Measurements from ENCODE around the gene HDAC6.
A peak's percentile ranks its signal among the peaks of the same experiment; 100 is the strongest.

HDAC6 gene

GRCh38 chrX:48801280-48802088 is at the start of gene HDAC6:
TSS of gene HDAC6 (plus strand) at chrX:48802067. CDS start at chrX:48802693, 626 bp downstream.
- DNase-seq: peak; percentile 94

GRCh38 chrX:48752498-48752897 is 49.4 kb upstream of the HDAC6 start:
- no peak for DNase-seq

- DNase-seq: no peak
These were observed 48.1 kb upstream of the HDAC6 start for GRCh38 chrX:48753708-48754228.

GRCh38 chrX:48754238-48754637 is 47.6 kb upstream of the HDAC6 start:
- no peak for DNase-seq

GRCh38 chrX:48761674-48762471 is 40.0 kb upstream of the HDAC6 start, which contains the start of gene GLOD5:
TSS of gene GLOD5 (plus strand) at chrX:48761747. CDS start at chrX:48761791, 44 bp downstream.
- DNase-seq: peak; percentile 2

GRCh38 chrX:48769230-48769629 is 32.6 kb upstream of the HDAC6 start:
- no peak for DNase-seq

GRCh38 chrX:48770296-48770695 is 31.6 kb upstream of the HDAC6 start:
- no peak for DNase-seq

- DNase-seq: no peak
These were observed 29.3 kb upstream of the HDAC6 start for GRCh38 chrX:48772602-48773001.

GRCh38 chrX:48776818-48777439 is 24.9 kb upstream of the HDAC6 start:
- DNase-seq: peak; percentile 3

- DNase-seq: no peak
These were observed 22.5 kb upstream of the HDAC6 start for GRCh38 chrX:48779399-48779798.

GRCh38 chrX:48781705-48782104 is 20.2 kb upstream of the HDAC6 start:
- DNase-seq: no peak

GRCh38 chrX:48782216-48782615 is 19.7 kb upstream of the HDAC6 start:
- DNase-seq: no peak

GRCh38 chrX:48782795-48783194 is 19.1 kb upstream of the HDAC6 start:
- DNase-seq: no peak

GRCh38 chrX:48784726-48785125 is 17.1 kb upstream of the HDAC6 start:
- DNase-seq: no peak

GRCh38 chrX:48785186-48785539 is 16.7 kb upstream of the HDAC6 start:
- DNase-seq: no peak

GRCh38 chrX:48785540-48786214 is 16.2 kb upstream of the HDAC6 start:
- DNase-seq: no peak

- DNase-seq: no peak
These were observed 15.5 kb upstream of the HDAC6 start, which contains the start of gene GATA1 for GRCh38 chrX:48786341-48786800. TSS of gene GATA1 (plus strand) at chrX:48786590. CDS start at chrX:48791110, 4,520 bp downstream.

GRCh38 chrX:48786825-48787504 is 14.9 kb upstream of the HDAC6 start:
- DNase-seq: no peak

GRCh38 chrX:48787505-48788443 is 14.1 kb upstream of the HDAC6 start:
- no peak for DNase-seq

GRCh38 chrX:48789366-48790220 is 12.3 kb upstream of the HDAC6 start:
- no peak for DNase-seq
